Gastrocnemius medialis (tissue), 4 donors: ENCODE measurements around the gene PDE10A.

Experiments
- POLR2A ChIP-seq, 2 donors: fragments of 450-650 bp; IDR thresholded peaks; one replicate each; pipeline ENCODE4 v1.6.1; 2017; ENCODE audit warnings: antibody characterized with exemption in 2 of 2, mild to moderate bottlenecking in 2 of 2, moderate library complexity in 2 of 2
- TF ChIP-seq, protein P1 (sequence below), 5 experiments: fragments of 450-650 bp in 3 of 5; fragments of 200-600 bp in 2 of 5; sonication (generic) in 2 of 5; IDR thresholded peaks in 4 of 5; conservative IDR thresholded peaks in 1 of 5; 1 replicate in 4 of 5; 2 replicates in 1 of 5; pipeline ENCODE4 v1.5.1; 2016 to 2019; ENCODE audit warnings: antibody characterized with exemption in 5 of 5, mild to moderate bottlenecking in 3 of 5, moderate library complexity in 3 of 5

DNA sequence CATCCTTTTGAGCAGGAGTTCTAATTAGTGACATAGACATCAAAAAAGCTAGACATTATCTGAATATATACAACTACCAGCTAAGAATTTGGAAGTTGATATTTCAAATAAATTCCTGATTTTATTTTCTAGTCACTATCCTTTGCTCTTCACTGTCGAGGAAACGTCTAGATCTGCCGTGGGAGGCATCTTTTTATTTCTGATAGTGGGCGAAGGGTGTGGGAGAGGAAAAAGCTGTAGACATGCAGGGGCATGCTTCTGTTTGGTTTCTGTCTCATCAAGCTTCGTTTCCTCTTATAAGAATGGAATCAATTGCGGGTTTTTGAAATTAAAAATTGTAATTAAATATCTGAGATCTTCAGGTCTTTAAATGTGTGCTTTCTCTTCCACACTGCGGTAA is 337.4 kb downstream of the PDE10A start:
- TF ChIP-seq POLR2A (IDR thresholded peaks at IDR 0.05) = no peak
- TF ChIP-seq, protein P1, sequence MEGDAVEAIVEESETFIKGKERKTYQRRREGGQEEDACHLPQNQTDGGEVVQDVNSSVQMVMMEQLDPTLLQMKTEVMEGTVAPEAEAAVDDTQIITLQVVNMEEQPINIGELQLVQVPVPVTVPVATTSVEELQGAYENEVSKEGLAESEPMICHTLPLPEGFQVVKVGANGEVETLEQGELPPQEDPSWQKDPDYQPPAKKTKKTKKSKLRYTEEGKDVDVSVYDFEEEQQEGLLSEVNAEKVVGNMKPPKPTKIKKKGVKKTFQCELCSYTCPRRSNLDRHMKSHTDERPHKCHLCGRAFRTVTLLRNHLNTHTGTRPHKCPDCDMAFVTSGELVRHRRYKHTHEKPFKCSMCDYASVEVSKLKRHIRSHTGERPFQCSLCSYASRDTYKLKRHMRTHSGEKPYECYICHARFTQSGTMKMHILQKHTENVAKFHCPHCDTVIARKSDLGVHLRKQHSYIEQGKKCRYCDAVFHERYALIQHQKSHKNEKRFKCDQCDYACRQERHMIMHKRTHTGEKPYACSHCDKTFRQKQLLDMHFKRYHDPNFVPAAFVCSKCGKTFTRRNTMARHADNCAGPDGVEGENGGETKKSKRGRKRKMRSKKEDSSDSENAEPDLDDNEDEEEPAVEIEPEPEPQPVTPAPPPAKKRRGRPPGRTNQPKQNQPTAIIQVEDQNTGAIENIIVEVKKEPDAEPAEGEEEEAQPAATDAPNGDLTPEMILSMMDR (IDR thresholded peaks at IDR 0.05 in 4 of 5, conservative IDR thresholded peaks at IDR 0.05 in 1 of 5) = no peak
